Astrocyte of the spinal cord (primary cell): ENCODE results near the gene OR2C3.
A peak's percentile ranks its signal among the peaks of the same experiment; 100 is the strongest.

Experiments used
- DNase-seq: peaks from one replicate; pipeline ENCODE4 v3.0.0; 2011; ENCODE audit warnings: low read depth, low spot score
- H3K4me3 ChIP-seq: 2 replicates; pipeline ENCODE4 v1.5.1; 2011; ENCODE audit warnings: low read depth, mild to moderate bottlenecking, low read length, moderate library complexity
- in situ Hi-C: cut with HindIII; loops from 2 replicates; pipeline ENCODE4 v1.10.0; 2017; ENCODE audit warnings: low sequenced_read_pairs
- TF ChIP-seq, protein P1 (sequence below): IDR thresholded peaks from 2 replicates; pipeline ENCODE4 v1.5.1; 2012; ENCODE audit warnings: low read depth, mild to moderate bottlenecking, low read length, inconsistent platforms

Gene OR2C3

DNA sequence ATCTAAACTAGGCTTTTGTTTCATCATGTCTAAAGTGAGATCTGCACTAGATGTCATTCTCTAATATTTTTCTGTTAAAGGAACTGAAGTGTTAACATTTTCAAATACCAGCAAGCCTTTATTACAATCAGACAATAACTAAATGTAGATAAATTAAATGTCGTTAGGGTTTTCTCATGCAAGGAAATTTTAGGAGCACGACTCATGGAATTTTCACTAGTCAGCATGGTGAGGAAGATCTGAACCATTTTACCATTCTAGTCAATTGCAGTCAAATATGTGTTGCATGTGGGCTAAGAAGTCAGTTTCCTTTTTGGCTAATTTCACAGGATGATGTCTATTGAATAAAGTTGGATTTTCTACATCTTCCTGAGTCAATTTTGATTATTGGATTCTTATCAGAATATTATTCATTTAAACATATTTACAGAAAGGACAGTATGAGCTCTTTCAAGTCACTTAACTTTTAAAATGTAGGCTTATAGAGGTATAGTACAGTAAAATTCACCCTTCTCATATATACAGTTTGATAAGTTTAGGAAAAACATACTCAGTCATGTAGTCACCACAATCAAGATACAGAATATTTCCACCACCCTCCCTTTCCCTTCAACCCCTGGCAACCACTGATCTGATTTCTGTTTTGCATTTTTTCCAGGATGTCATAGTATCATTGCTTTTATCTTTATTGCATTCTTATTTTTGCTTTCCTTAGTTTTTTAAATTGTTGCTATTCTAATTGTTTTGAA, 21.9 kb upstream of the OR2C3 start:
- H3K4me3 ChIP-seq, result no peak overlapping the region
- TF ChIP-seq, protein P1, sequence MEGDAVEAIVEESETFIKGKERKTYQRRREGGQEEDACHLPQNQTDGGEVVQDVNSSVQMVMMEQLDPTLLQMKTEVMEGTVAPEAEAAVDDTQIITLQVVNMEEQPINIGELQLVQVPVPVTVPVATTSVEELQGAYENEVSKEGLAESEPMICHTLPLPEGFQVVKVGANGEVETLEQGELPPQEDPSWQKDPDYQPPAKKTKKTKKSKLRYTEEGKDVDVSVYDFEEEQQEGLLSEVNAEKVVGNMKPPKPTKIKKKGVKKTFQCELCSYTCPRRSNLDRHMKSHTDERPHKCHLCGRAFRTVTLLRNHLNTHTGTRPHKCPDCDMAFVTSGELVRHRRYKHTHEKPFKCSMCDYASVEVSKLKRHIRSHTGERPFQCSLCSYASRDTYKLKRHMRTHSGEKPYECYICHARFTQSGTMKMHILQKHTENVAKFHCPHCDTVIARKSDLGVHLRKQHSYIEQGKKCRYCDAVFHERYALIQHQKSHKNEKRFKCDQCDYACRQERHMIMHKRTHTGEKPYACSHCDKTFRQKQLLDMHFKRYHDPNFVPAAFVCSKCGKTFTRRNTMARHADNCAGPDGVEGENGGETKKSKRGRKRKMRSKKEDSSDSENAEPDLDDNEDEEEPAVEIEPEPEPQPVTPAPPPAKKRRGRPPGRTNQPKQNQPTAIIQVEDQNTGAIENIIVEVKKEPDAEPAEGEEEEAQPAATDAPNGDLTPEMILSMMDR, result no peak
- no peak for DNase-seq
- in situ Hi-C loops, result no loop called here

DNA sequence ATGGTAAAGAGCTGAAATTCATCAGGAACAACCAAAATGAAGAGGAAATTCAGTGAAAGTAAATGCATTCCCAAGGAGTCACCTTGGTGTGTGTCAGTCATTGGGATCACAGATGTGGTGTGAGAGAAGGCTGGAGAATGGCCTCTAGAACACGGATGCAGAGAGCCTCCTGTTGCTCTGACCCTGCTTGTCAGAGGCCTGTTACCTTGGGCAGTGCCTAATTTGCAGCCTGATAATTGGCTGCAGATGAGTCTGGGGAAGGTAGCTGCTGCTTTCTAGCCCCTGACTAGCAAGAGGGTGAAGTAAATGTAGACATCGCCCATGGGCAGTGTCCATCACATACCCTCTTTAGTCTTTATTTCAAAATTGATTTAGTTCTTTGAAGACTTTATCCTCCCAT, 16.0 kb upstream of the OR2C3 start:
- TF ChIP-seq, protein P1, result no peak
- in situ Hi-C loops, result no loop called here
- DNase-seq, result no peak
- no peak overlapping the region for H3K4me3 ChIP-seq

DNA sequence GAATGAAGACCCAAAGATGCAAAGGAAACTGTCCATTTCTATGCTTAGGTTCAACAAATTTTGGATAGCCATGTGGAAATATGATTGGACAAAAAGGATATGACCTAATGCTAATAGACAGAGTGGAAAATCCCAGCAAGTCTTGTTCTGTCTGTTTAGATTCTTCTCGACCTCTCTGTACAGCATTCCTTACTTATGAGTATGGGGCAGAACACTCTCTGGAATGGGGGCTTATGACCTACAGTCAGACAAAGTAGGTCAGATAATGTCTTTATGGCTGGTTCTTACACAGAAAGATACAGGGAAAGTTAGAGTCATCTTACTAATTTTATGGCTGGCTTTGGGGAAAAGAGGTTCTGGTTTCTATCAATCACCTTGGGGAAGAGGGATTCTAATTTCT, 15.5 kb upstream of the OR2C3 start:
- in situ Hi-C loops, result no loop called here
- TF ChIP-seq, protein P1, result no peak
- DNase-seq, result peak; percentile 8
- no peak overlapping the region for H3K4me3 ChIP-seq

DNA sequence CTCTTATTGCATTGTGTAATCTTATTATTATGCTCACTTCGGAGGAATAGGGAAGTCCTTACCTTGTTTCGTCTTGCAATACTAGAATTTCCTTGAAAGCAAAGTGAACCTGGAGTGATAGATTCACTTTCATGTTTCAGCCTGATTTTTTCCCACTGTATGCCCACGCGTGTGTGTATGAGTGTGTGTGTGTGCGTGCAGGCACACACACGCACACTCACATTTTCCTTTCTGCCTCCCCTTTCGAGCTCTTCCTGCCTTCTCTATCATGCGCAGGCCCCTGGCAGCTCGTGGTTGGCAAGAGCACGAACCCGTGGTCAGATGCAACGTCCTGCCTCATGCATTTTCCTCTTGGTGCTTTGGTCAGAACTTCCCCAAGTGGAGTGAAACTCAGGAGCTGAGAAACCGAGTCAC, 12.5 kb upstream of the OR2C3 start, which contains the start of gene GCSAML:
GCSAML (plus strand) TSS at position 366 of the 414 bp plus-strand sequence. CDS start 58 bp downstream, outside the sequence.
- H3K4me3 ChIP-seq, result no peak within 1 kb of the TSS

DNA sequence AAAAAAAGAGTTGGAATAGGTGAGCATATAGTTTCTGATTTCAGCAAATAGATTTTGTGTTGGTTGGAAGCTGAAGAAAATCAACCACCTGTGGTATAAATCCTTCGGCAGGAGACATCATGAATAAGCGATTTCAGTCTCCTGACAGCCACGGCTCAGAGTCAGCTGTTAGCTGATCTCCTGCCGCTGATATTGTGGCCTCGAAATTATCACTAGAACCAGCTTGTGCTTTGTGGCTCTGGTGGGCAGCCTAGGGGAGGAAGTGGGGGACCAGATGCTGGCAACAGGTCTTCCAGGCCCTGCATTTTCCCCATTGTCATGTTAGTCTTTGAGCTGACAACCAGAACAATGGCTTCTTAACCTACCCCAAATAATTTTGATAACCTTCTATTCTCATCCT, 11.9 kb upstream of the OR2C3 start:
- H3K4me3 ChIP-seq, result no peak overlapping the region
- in situ Hi-C loops, result no loop called here
- DNase-seq, result no peak
- TF ChIP-seq, protein P1, result no peak

More for the DNA sequence above, 12.5 kb upstream of the OR2C3 start, which contains the start of gene GCSAML:
- TF ChIP-seq, protein P1, result no peak
- in situ Hi-C loops, result no loop called here
- no peak for DNase-seq

DNA sequence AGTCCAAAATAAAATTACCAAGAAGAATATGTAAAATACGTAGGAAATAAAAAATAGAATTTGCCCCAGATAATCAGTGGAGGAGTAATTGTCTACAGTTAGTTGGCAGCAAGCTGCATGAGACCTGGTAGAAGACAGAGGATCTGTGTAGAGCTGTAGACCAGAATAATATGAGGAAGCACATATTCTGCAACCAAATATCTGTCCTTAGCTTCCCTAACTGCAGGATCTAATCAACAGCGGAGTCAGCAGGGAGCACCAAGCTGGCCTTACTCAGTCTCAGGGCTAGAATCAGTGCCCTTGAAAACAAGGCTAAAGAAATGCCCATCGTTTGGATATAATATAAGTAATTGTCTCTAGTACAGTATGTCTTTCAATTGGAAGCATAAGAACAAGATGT, 6.6 kb upstream of the OR2C3 start:
- in situ Hi-C loops, result no loop called here
- no peak for DNase-seq
- TF ChIP-seq, protein P1, result no peak
- no peak overlapping the region for H3K4me3 ChIP-seq
